Upper lobe of right lung (tissue), 1 donor: Measurements from ENCODE around the gene BCAS3. TPM values are rescaled to one million over a fixed set of nuclear protein-coding genes. Genes with fewer than 3 reads are reported as not detected.

ENCODE experiments used
- ATAC-seq: fragments of 200-7000 bp; cut with Tn5 transposase; one replicate; pipeline ENCODE4 v1.9.1; 2020; ENCODE audit warnings: mild to moderate bottlenecking, moderate library complexity
- DNase-seq: peaks from one replicate; pipeline ENCODE4 v3.0.0-alpha.2; 2020
- H3K27ac ChIP-seq: fragments of 200-600 bp; one replicate; pipeline ENCODE4 v1.8.0; 2022
- H3K27me3 ChIP-seq: fragments of 200-600 bp; one replicate; pipeline ENCODE4 v1.8.0; 2022; ENCODE audit warnings: mild to moderate bottlenecking
- H3K36me3 ChIP-seq: fragments of 200-600 bp; one replicate; pipeline ENCODE4 v1.8.0; 2022
- H3K4me1 ChIP-seq: fragments of 200-600 bp; one replicate; pipeline ENCODE4 v1.8.0; 2022
- H3K4me3 ChIP-seq: fragments of 200-600 bp; one replicate; pipeline ENCODE4 v1.8.0; 2022; ENCODE audit warnings: mild to moderate bottlenecking
- H3K9me3 ChIP-seq: fragments of 200-600 bp; one replicate; pipeline ENCODE4 v1.8.0; 2022
- CTCF ChIP-seq: fragments of 200-600 bp; IDR thresholded peaks from one replicate; pipeline ENCODE4 v1.8.0; 2022; ENCODE audit warnings: antibody characterized with exemption
- intact Hi-C: fragments of 100-400 bp; cut with DNase I; formaldehyde crosslinking; loops from one replicate; pipeline ENCODE4 v1.11.0; 2022
- total RNA-seq: library from RNA; stranded (reverse); fragmentation: NEBNext Ultra II Directional; extraction: Animal tissue kit (Norgen Biotek cat#: 25700); gene quantifications from one replicate; pipeline ENCODE4 v1.2.1, GENCODE V29; 2021
- donor health status: DM: no; HTN: yes; CAD: no; lungs with severe emphysema.

BCAS3 gene
- total RNA-seq, 1 donor from 2014 or later = 23.5 TPM

- no peaks in the 10 kb centered on the region for H3K27me3 ChIP-seq
- intact Hi-C loops = no loop called here
- peaks cover 2% of the 10 kb centered on the region for H3K4me1 ChIP-seq
- TF ChIP-seq CTCF = no peak
- no peaks in the 10 kb centered on the region for H3K9me3 ChIP-seq
- ATAC-seq (no peak), DNase-seq (no peak)
- no peak overlapping the region for H3K27ac ChIP-seq
- no peak overlapping the region for H3K4me3 ChIP-seq
- H3K36me3 ChIP-seq = no peaks in the 10 kb centered on the region
These were observed 60.6 kb downstream of the BCAS3 start for GRCh38 chr17:60738287-60738686.

GRCh38 chr17:60740584-60740983 is 62.9 kb downstream of the BCAS3 start:
- H3K27ac ChIP-seq = no peak overlapping the region
- peaks cover 7% of the 10 kb centered on the region for H3K4me1 ChIP-seq
- DNase-seq (no peak), ATAC-seq (no peak)
- H3K4me3 ChIP-seq = no peak overlapping the region
- intact Hi-C loops = no loop called here
- no peaks in the 10 kb centered on the region for H3K27me3 ChIP-seq
- no peak for TF ChIP-seq CTCF
- no peaks in the 10 kb centered on the region for H3K9me3 ChIP-seq
- H3K36me3 ChIP-seq = no peaks in the 10 kb centered on the region

- DNase-seq (no peak), ATAC-seq (no peak)
- intact Hi-C loops = no loop called here
- Histone ChIP-seq H3K36me3 (no peaks in the 10 kb centered on the region), H3K4me1 (peaks cover 7% of the 10 kb centered on the region), H3K27ac (no peak overlapping the region), H3K9me3 (no peaks in the 10 kb centered on the region), H3K27me3 (no peaks in the 10 kb centered on the region), H3K4me3 (no peak overlapping the region)
- no peak for TF ChIP-seq CTCF
These were observed 63.4 kb downstream of the BCAS3 start for GRCh38 chr17:60741031-60741430.

- ATAC-seq = no peak
- peak overlapping the region; percentile 56 for H3K27ac ChIP-seq
- intact Hi-C loops = no loop called here
- H3K4me3 ChIP-seq = peak overlapping the region; percentile 22
- no peaks in the 10 kb centered on the region for H3K27me3 ChIP-seq
- no peaks in the 10 kb centered on the region for H3K9me3 ChIP-seq
- peaks cover 7% of the 10 kb centered on the region for H3K4me1 ChIP-seq
- H3K36me3 ChIP-seq = no peaks in the 10 kb centered on the region
- no peak for TF ChIP-seq CTCF
- DNase-seq = no peak
These were observed 65.6 kb downstream of the BCAS3 start for GRCh38 chr17:60743282-60743681.

GRCh38 chr17:60743799-60744198 is 66.1 kb downstream of the BCAS3 start:
- H3K4me1 ChIP-seq = peaks cover 7% of the 10 kb centered on the region
- H3K27me3 ChIP-seq = no peaks in the 10 kb centered on the region
- peak overlapping the region; percentile 22 for H3K4me3 ChIP-seq
- H3K27ac ChIP-seq = peak overlapping the region; percentile 56
- ATAC-seq = no peak
- intact Hi-C loops = no loop called here
- no peak for DNase-seq
- H3K9me3 ChIP-seq = no peaks in the 10 kb centered on the region
- TF ChIP-seq CTCF = no peak
- H3K36me3 ChIP-seq = no peaks in the 10 kb centered on the region

- H3K4me3 ChIP-seq = peak overlapping the region; percentile 22
- TF ChIP-seq CTCF = no peak
- intact Hi-C loops = no loop called here
- H3K27me3 ChIP-seq = no peaks in the 10 kb centered on the region
- H3K4me1 ChIP-seq = peaks cover 7% of the 10 kb centered on the region
- peak overlapping the region; percentile 56 for H3K27ac ChIP-seq
- DNase-seq (no peak), ATAC-seq (no peak)
- no peaks in the 10 kb centered on the region for H3K36me3 ChIP-seq
- no peaks in the 10 kb centered on the region for H3K9me3 ChIP-seq
These were observed 66.8 kb downstream of the BCAS3 start for GRCh38 chr17:60744355-60744966.
